HepG2 (cell line): Measurements from ENCODE around the gene SLC36A2. TPM values are rescaled to one million over a fixed set of nuclear protein-coding genes. Genes with fewer than 3 reads are reported as not detected.

Experiments
- ATAC-seq: fragments of 200-7000 bp; cut with Tn5 transposase; 3 replicates; pipeline ENCODE4 v1.9.1; 2020; ENCODE audit warnings: mild to moderate bottlenecking, moderate library complexity
- BruUV-seq: library from RNA; stranded (reverse); fragments of 400-500 nt; replicated peaks from 2 replicates; lab custom pipeline; 2021; lab: Mats Ljungman, UMichigan
- CTCF ChIA-PET: fragments of 300-600 bp; formaldehyde crosslinking; extraction: SDS; loops from one replicate; lab custom pipeline; 2021; ENCODE audit warnings: low total read pairs, inconsistent platforms, low intra/inter-chr PET ratio; lab: Yijun Ruan, JAX
- POLR2A ChIA-PET: fragments of 350-600 bp; sonication (Branson Sonifier 250); formaldehyde crosslinking; loops from one replicate; lab custom pipeline; 2020; ENCODE audit warnings: antibody characterized with exemption, inconsistent platforms; lab: Yijun Ruan, JAX
- DNase-seq: peaks from one replicate; pipeline ENCODE4 v3.0.0-alpha.2; 2015; ENCODE audit warnings: low spot score
- FAIRE-seq: peaks from 3 replicates; lab custom pipeline; 2011; peaks lifted over from hg19 to GRCh38; lab: Jason Lieb, UNC
- H2AFZ ChIP-seq: one replicate; pipeline ENCODE4 v1.6.1; 2011; ENCODE audit warnings: low read length, inconsistent platforms
- H3K27ac ChIP-seq: fragments of 300-600 bp; 3 replicates; pipeline ENCODE4 v1.8.0; 2011; ENCODE audit warnings: mixed run types, mild to moderate bottlenecking, mixed read lengths, low read length, inconsistent platforms; ENCODE audit not compliant: insufficient read depth; ENCODE audit errors: extremely low read length
- H3K27me3 ChIP-seq, 2 experiments: fragments of 200-600 bp in 1 of 2; 2 replicates in 1 of 2; 3 replicates in 1 of 2; pipeline versions ENCODE4 v1.6.0 to v1.8.0; 2011; ENCODE audit warnings: low read length in 2 of 2, mild to moderate bottlenecking in 2 of 2, moderate library complexity in 2 of 2, inconsistent platforms in 1 of 2; ENCODE audit not compliant: insufficient read depth in 2 of 2, control insufficient read depth in 1 of 2
- H3K36me3 ChIP-seq, 2 experiments: fragments of 200-600 bp in 1 of 2; replicated peaks in 1 of 2; 2 replicates in 1 of 2; 3 replicates in 1 of 2; pipeline versions ENCODE4 v1.5.1 to v1.8.0; 2011; ENCODE audit warnings: low read length in 2 of 2, inconsistent platforms in 1 of 2; ENCODE audit not compliant: insufficient read depth in 2 of 2, control insufficient read depth in 1 of 2
- H3K4me1 ChIP-seq: 2 replicates; pipeline ENCODE4 v1.5.1; 2012; ENCODE audit warnings: low read length, inconsistent platforms; ENCODE audit not compliant: insufficient read depth
- H3K4me2 ChIP-seq: 2 replicates; pipeline ENCODE4 v1.6.0; 2011; ENCODE audit warnings: low read depth, low read length, inconsistent platforms
- H3K4me3 ChIP-seq, 3 experiments: fragments of 200-600 bp in 1 of 3; sonication (generic), shearing (Covaris generic) in 1 of 3; replicated peaks in 1 of 3; 2 replicates each; pipeline ENCODE4 v1.5.1; 2011 to 2016; ENCODE audit warnings: low read length in 3 of 3, inconsistent platforms in 2 of 3, low read depth in 2 of 3, mild to moderate bottlenecking in 2 of 3, control low read depth in 1 of 3, mixed read lengths in 1 of 3; ENCODE audit not compliant: insufficient read depth in 1 of 3
- H3K79me2 ChIP-seq: one replicate; pipeline ENCODE4 v1.6.1; 2011; ENCODE audit warnings: low read length, inconsistent platforms; ENCODE audit not compliant: insufficient read depth
- H3K9ac ChIP-seq: 2 replicates; pipeline ENCODE4 v1.6.0; 2011; ENCODE audit warnings: mild to moderate bottlenecking, low read depth, low read length, inconsistent platforms; ENCODE audit not compliant: insufficient read depth
- H3K9me3 ChIP-seq: 2 replicates; pipeline ENCODE4 v1.5.1; 2012; ENCODE audit warnings: mild to moderate bottlenecking, low read length
- H4K20me1 ChIP-seq: 2 replicates; pipeline ENCODE4 v1.6.0; 2011; ENCODE audit warnings: inconsistent platforms, mild to moderate bottlenecking, low read length, moderate library complexity; ENCODE audit not compliant: insufficient read depth
- FLYWCH1 ChIP-seq: sonication (generic); formaldehyde crosslinking; IDR thresholded peaks from 2 replicates; pipeline ENCODE4 v1.8.1; 2023; ENCODE audit warnings: mild to moderate bottlenecking, missing genetic modification reagents
- MZF1 ChIP-seq: sonication (generic); formaldehyde crosslinking; IDR thresholded peaks from 2 replicates; pipeline ENCODE4 v1.8.1; 2023; ENCODE audit warnings: mild to moderate bottlenecking, missing genetic modification reagents, borderline replicate concordance
- NBN ChIP-seq: fragments of 450-650 bp; conservative IDR thresholded peaks from 2 replicates; pipeline ENCODE4 v1.6.1; 2017
- ZKSCAN8 ChIP-seq: IDR thresholded peaks from 2 replicates; pipeline ENCODE4 v1.6.1; 2016; ENCODE audit warnings: borderline replicate concordance, missing genetic modification reagents, missing compliant biosample characterization
- ZNF850 ChIP-seq: sonication (generic); formaldehyde crosslinking; conservative IDR thresholded peaks from 2 replicates; pipeline ENCODE4 v1.9.0; 2021; ENCODE audit warnings: mild to moderate bottlenecking, missing genetic modification reagents
- WGBS: methylation state at CpG from one replicate; pipeline ENCODE4 v1.1.6; 2017; ENCODE audit warnings: low lambda C conversion rate; 5-methylcytosine and 5-hydroxymethylcytosine counted together
- in situ Hi-C: cut with HindIII; loops from 2 replicates; pipeline ENCODE4 v1.10.0; 2017; ENCODE audit warnings: low pct_unique_long_range_greater_than_20kb; ENCODE audit not compliant: extremely low pct_ligation_motif_present
- intact Hi-C: fragments of 100-400 bp; cut with micrococcal nuclease; formaldehyde crosslinking; loops from one replicate; pipeline ENCODE4 v1.10.0; 2022; ENCODE audit not compliant: unreplicated experiment
- polyA plus RNA-seq, 8 experiments: library from polyadenylated mRNA; depleted of rRNA in 3 of 8; stranded (reverse) in 7 of 8; unstranded in 1 of 8; fragments of >200 nt; fragmentation: Illumina TruSeq in 4 of 8; extraction: Trizol in 4 of 8; gene quantifications; 2 replicates each; pipeline versions ENCODE4 v1.2.1 to v1.2.3, GENCODE V29; 2011 to 2016; ENCODE audit warnings: low read depth in 4 of 8, missing spikeins in 1 of 8, mixed read lengths in 1 of 8; ENCODE audit not compliant: insufficient read depth in 1 of 8
- total RNA-seq, 5 experiments: library from RNA; depleted of rRNA; stranded (reverse); fragments of >200 nt; fragmentation: Illumina TruSeq; extraction: Trizol; gene quantifications; 2 replicates each; pipeline ENCODE4 v1.2.3, GENCODE V29; 2016; ENCODE audit warnings: low read depth in 1 of 5
- TF ChIP-seq, protein P1 (sequence below): sonication (generic); formaldehyde crosslinking; IDR thresholded peaks from 2 replicates; pipeline ENCODE4 v1.4.0; 2020; ENCODE audit warnings: missing genetic modification reagents
- TF ChIP-seq, protein P2 (sequence below): sonication (generic); formaldehyde crosslinking; IDR thresholded peaks from 2 replicates; pipeline ENCODE4 v1.5.0; 2020; ENCODE audit warnings: missing genetic modification reagents, mild to moderate bottlenecking, borderline replicate concordance
- TF ChIP-seq, protein P3 (sequence below): sonication (generic); formaldehyde crosslinking; IDR thresholded peaks from 2 replicates; pipeline ENCODE4 v1.8.1; 2023; ENCODE audit warnings: missing genetic modification reagents, mild to moderate bottlenecking, borderline replicate concordance
- TF ChIP-seq, protein P4 (sequence below): sonication (generic); formaldehyde crosslinking; conservative IDR thresholded peaks from 2 replicates; pipeline ENCODE4 v1.4.0; 2020; ENCODE audit warnings: missing genetic modification reagents

Gene SLC36A2
- total and polyA plus RNA-seq, 2 of the 13 experiments (the other 11 are each of a cell fraction or from before 2014, with no cell fraction given) = 0.03 TPM; not detected in 1

DNA sequence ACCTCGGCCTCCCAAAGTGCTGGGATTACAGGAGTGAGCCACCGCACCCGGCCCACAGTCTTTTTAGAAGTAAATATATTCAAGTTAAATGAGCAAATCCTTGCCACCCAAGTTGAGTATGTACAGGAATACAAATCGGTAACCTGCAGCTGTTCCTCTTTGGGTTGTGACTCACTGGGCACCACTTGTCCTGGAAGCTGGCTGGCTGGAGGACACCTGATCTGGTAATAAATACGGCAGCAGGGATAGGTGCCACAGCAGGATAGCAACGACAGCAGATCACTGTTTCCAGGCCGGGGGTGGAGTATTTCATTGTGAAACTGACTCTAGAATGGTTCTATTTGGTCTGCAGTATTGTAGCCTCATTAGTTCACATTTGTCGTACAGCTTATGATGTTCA is 35.7 kb upstream of the SLC36A2 start:
- H3K4me1 ChIP-seq = no peaks in the 10 kb centered on the region
- CTCF ChIA-PET = no interaction called here
- H3K9me3 ChIP-seq = no peaks in the 10 kb centered on the region
- POLR2A ChIA-PET = no interaction called here
- no peak overlapping the region for H3K4me2 ChIP-seq
- no peak overlapping the region for H3K27ac ChIP-seq
- no peak for DNase-seq
- in situ Hi-C loops = no loop called here
- no TSS peak for BruUV-seq
- H3K27me3 ChIP-seq = peaks cover 0 to 15% of the 10 kb centered on the region in 2 experiments; a peak in 3 of 5 replicates
- H2AFZ ChIP-seq = no peak overlapping the region
- WGBS = 32% methylated on average over 8 of the region's 8 CpGs
- TF ChIP-seq, protein P1, sequence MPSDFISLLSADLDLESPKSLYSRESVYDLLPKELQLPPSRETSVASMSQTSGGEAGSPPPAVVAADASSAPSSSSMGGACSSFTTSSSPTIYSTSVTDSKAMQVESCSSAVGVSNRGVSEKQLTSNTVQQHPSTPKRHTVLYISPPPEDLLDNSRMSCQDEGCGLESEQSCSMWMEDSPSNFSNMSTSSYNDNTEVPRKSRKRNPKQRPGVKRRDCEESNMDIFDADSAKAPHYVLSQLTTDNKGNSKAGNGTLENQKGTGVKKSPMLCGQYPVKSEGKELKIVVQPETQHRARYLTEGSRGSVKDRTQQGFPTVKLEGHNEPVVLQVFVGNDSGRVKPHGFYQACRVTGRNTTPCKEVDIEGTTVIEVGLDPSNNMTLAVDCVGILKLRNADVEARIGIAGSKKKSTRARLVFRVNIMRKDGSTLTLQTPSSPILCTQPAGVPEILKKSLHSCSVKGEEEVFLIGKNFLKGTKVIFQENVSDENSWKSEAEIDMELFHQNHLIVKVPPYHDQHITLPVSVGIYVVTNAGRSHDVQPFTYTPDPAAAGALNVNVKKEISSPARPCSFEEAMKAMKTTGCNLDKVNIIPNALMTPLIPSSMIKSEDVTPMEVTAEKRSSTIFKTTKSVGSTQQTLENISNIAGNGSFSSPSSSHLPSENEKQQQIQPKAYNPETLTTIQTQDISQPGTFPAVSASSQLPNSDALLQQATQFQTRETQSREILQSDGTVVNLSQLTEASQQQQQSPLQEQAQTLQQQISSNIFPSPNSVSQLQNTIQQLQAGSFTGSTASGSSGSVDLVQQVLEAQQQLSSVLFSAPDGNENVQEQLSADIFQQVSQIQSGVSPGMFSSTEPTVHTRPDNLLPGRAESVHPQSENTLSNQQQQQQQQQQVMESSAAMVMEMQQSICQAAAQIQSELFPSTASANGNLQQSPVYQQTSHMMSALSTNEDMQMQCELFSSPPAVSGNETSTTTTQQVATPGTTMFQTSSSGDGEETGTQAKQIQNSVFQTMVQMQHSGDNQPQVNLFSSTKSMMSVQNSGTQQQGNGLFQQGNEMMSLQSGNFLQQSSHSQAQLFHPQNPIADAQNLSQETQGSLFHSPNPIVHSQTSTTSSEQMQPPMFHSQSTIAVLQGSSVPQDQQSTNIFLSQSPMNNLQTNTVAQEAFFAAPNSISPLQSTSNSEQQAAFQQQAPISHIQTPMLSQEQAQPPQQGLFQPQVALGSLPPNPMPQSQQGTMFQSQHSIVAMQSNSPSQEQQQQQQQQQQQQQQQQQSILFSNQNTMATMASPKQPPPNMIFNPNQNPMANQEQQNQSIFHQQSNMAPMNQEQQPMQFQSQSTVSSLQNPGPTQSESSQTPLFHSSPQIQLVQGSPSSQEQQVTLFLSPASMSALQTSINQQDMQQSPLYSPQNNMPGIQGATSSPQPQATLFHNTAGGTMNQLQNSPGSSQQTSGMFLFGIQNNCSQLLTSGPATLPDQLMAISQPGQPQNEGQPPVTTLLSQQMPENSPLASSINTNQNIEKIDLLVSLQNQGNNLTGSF = no peak
- TF ChIP-seq MZF1 (CRISPR knock-in tag) = no peak
- TF ChIP-seq NBN = no peak
- no peak for TF ChIP-seq FLYWCH1 (CRISPR knock-in tag)
- TF ChIP-seq, protein P2, sequence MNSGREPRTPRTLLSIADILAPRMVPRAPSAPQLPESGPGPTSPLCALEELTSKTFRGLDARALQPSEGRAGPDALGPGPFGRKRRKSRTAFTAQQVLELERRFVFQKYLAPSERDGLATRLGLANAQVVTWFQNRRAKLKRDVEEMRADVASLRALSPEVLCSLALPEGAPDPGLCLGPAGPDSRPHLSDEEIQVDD (CRISPR knock-in tag) = no peak
- no peak for TF ChIP-seq ZNF850
- TF ChIP-seq, protein P3, sequence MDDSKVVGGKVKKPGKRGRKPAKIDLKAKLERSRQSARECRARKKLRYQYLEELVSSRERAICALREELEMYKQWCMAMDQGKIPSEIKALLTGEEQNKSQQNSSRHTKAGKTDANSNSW (CRISPR knock-in tag) = no peak
- TF ChIP-seq, protein P4, sequence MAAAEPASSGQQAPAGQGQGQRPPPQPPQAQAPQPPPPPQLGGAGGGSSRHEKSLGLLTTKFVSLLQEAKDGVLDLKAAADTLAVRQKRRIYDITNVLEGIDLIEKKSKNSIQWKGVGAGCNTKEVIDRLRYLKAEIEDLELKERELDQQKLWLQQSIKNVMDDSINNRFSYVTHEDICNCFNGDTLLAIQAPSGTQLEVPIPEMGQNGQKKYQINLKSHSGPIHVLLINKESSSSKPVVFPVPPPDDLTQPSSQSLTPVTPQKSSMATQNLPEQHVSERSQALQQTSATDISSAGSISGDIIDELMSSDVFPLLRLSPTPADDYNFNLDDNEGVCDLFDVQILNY = no peak
- TF ChIP-seq ZKSCAN8 (CRISPR knock-in tag) = no peak
- TF ChIP-seq, all 625 proteins: peak for 0
- Histone ChIP-seq H4K20me1 (no peaks in the 10 kb centered on the region), H3K4me3 (no peak overlapping the region), H3K36me3 (no peaks in the 10 kb centered on the region), H3K79me2 (no peaks in the 10 kb centered on the region), H3K9ac (no peak overlapping the region)
- FAIRE-seq (no peak), ATAC-seq (no peak)
- intact Hi-C loops = no loop called here
